GM12872 (cell line): ENCODE results near the gene SLC26A2.

Source experiments
- TF ChIP-seq, protein P1 (sequence below): IDR thresholded peaks from 3 replicates; pipeline ENCODE4 v1.5.1; 2011; ENCODE audit warnings: low read depth, mild to moderate bottlenecking, low read length, moderate library complexity; ENCODE audit not compliant: insufficient read depth

SLC26A2 gene

DNA sequence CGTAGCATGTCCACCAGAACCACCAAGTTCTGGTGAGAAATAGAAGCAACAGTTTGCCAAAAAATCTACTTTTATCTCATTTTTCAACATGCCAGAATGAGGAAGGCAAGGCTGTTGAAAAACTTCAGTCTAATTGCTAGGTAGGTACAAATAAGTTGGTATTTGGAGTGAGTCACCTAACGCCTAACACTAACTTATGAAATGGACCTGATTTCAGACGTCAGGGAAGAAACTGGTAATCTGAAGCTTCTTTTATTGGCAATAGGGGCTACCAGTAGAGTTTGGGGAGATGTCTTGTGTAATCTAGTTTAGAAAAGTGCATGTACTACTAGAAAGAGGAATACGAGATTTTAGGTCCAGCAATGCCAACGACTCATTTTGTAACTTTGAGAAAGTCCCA is 11.6 kb upstream of the SLC26A2 start:
- TF ChIP-seq, protein P1, sequence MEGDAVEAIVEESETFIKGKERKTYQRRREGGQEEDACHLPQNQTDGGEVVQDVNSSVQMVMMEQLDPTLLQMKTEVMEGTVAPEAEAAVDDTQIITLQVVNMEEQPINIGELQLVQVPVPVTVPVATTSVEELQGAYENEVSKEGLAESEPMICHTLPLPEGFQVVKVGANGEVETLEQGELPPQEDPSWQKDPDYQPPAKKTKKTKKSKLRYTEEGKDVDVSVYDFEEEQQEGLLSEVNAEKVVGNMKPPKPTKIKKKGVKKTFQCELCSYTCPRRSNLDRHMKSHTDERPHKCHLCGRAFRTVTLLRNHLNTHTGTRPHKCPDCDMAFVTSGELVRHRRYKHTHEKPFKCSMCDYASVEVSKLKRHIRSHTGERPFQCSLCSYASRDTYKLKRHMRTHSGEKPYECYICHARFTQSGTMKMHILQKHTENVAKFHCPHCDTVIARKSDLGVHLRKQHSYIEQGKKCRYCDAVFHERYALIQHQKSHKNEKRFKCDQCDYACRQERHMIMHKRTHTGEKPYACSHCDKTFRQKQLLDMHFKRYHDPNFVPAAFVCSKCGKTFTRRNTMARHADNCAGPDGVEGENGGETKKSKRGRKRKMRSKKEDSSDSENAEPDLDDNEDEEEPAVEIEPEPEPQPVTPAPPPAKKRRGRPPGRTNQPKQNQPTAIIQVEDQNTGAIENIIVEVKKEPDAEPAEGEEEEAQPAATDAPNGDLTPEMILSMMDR: no peak

DNA sequence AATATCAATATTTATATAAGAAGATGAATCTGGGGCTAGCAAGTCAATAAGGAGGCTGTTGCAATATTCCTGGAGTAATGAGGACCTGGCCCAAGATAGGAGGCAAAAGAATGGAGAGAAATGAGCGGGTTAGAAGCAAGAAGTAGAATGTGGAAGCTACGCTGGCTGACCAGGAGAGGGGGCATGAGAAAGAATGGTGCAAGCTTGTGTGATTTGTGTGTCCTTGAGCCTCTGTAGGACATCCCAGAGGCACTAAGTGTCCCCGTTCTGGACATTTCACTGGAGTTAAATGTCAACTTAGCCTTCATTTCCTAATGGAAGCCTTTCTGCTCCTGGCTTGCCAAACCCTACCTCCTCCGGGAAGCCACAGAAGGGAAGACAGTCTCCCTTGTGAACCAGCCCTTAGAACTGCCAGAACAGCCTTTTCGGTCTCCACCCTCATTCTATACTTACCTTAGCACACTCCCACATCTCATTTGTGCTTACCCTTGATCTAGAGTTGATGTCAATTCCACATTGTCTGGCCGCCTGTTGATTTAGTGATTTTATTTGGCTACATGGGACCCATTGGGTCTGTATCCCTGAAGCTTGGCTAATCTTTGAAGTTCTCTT is 9.3 kb upstream of the SLC26A2 start:
- TF ChIP-seq, protein P1: no peak

DNA sequence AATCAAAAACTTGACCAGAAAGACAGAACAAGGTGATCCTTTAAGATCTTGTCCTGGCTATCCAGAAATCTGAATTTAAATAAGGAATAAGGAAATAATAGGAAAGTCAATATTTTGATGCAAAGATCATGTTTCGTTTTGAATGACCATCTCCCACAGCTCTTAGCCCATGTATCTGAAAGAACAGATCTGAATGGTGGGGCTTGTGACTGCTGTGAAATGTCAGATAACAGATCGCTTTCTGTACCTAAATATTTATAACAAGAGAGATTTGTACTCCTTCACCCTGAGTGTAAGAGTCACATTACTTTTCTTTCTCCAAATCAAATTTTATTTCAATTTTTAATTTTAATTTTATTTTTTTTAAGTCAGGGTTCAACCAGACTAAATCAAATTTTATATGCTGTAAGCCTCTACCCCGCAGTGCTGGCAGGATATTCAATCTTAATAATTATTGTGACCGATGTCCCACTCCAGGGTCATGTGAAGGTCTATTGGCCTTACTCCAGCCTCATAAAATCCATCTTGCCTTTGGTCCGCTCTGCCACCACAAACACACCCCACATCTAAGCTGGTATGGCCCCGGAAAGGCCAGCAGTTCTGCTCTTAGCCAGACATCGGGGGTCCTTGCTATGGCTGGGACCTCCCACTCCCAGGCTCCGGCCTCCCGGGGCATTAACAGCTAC is 7.0 kb upstream of the SLC26A2 start:
- TF ChIP-seq, protein P1: no peak

DNA sequence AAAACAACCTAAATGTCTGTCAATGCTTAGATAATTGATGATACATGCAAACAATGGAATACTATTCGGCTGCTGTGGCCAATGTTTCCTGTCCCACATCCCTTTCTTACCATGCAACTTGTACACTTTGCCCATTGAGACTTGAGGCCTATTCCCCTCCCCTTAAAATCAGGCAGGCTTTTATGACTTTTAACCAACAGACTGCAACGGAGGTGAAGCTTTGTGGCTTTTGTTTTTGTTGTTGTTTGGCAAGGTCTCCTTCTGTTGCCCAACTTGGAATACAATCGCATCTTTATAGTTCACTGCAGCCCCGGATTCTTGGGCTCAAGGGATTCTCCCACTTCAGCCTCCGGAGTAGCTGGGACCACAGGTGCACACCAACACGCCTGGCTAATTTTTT is 5.8 kb upstream of the SLC26A2 start:
- TF ChIP-seq, protein P1: no peak

DNA sequence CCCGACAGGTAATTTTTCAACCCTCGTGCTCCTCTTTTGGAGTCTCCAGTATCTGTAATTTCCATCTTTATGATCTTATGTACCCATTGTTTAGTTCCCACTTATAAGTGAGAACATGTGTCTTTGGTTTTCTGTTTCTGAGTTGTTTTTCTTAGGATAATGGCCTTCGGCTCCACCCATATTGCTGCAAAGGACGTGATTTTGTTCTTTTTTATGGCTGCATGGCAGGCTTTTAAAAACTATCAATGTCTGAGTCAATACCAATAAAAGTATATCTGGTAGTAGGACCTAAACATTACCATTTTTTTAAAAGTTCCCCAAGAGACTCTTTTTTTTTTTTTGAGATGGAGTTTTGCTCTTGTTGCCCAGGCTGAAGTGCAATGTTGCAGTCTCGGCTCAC is 3.9 kb upstream of the SLC26A2 start:
- TF ChIP-seq, protein P1: no peak

DNA sequence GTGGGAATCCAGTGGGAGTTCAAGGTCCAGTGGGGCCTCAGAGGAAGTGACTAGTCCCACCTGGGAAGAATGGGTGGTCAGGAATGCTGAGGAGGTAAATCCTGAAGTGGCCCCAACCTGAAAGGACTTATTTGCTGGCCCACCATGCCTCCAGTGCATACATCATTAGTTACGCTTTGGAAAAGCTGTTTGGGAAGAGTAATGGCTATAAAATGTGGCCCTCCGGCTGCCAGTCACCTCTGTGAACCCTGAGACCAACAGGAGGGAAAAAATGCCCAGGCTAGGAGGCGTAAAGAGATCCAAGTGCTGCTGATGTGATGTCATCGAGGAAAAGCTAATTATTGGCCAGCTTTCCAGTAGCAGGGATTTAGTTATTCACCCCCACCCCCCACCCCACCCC is 2.7 kb upstream of the SLC26A2 start:
- TF ChIP-seq, protein P1: no peak

DNA sequence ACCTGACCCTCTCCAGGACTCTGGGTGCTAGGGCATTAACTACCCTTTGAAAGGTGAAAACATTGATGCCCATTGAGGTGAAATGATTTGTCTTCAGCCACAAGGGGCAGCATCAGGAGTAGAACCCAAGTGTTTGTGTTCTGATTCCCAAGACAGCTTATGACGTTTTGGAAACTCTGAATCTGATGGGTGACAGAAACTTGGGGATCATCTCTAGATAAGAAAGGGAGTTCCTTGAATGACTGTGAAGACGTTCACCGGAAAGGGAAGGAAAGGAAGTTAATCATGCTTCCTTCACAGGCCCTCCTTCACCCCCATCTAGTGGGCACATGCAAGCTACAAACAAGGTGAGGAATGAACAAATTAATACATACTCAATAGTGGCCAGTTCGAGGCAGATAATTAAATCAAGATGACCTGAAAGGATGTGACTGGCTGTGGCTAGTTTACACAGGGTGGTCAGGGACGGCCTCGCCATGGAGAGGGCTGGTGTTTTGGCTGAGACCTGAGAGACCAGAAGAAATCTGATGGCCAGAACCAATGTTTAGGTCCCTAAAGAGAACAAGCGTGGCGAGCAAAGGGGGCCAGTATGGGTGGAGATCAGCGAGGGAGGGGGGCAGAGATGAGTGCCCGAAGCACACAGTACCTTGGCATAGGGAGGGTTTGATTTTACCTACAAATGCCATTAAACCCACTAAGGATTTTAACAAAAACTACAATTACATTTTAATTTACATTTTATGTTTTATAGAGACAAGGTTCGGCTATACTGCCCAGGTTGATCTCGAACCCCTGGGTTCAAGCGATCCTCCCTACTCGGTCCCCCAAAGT is 937 bp upstream of the SLC26A2 start:
- TF ChIP-seq, protein P1: peak; percentile 71
